ENCODE data around the gene ARFGEF3. TPM values are rescaled to one million over a fixed set of nuclear protein-coding genes. Genes with fewer than 3 reads are reported as not detected.

ARFGEF3 gene
- total RNA-seq, 1 donor from 2014 or later = 1.8 TPM

DNA sequence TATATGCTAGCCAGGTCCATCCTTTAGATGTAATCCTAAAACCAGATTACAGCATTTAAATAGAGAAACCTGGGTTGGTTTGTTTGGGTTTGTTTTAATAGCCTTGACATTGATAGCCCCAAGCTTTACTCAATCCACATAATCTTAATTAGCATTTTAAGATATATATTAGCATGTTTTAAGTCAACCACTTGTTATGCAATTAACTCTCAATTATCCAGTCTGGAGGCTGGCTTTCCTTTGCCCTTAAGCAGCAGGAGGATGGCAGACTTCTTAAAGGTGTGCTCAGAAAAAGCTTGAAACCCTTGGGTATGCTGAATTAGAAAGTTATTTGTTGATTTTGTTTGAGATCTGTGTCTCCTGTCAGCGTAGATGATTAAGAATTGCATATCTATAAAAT, 169.7 kb downstream of the ARFGEF3 start:
- no peak for DNase-seq (ENCODE audit: low spot score in 2 of 2)
- Histone ChIP-seq H3K27ac (no peak overlapping the region), H3K27me3 (no peaks in the 10 kb centered on the region), H3K4me3 (no peak overlapping the region), H3K4me1 (no peaks in the 10 kb centered on the region), H3K9me3 (no peaks in the 10 kb centered on the region), H3K36me3 (no peaks in the 10 kb centered on the region)
- TF ChIP-seq, protein P1, sequence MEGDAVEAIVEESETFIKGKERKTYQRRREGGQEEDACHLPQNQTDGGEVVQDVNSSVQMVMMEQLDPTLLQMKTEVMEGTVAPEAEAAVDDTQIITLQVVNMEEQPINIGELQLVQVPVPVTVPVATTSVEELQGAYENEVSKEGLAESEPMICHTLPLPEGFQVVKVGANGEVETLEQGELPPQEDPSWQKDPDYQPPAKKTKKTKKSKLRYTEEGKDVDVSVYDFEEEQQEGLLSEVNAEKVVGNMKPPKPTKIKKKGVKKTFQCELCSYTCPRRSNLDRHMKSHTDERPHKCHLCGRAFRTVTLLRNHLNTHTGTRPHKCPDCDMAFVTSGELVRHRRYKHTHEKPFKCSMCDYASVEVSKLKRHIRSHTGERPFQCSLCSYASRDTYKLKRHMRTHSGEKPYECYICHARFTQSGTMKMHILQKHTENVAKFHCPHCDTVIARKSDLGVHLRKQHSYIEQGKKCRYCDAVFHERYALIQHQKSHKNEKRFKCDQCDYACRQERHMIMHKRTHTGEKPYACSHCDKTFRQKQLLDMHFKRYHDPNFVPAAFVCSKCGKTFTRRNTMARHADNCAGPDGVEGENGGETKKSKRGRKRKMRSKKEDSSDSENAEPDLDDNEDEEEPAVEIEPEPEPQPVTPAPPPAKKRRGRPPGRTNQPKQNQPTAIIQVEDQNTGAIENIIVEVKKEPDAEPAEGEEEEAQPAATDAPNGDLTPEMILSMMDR (IDR thresholded peaks at IDR 0.05) = no peak
- intact Hi-C loops (cut with DNase I) = no loop called here

DNA sequence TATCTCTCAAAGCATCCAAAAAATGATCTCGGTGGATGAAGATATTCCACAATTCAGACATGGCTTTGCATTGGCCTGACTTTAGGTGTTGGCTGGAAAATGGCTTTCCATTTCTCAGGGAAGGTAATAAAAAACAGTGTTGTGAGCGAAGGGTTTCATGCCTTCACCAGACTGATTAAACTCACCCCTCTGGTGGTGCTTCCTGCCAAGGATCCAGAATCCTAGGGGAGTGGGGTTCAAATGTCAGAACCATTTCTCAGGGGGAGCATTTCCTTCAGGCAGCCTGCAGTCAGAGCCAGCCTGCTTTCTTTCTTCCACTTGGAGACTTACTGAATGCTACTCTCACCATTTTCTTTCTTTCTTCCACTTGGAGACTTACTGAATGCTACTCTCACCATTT, 170.2 kb downstream of the ARFGEF3 start:
- no peak for DNase-seq (ENCODE audit: low spot score in 2 of 2)
- Histone ChIP-seq H3K27ac (no peak overlapping the region), H3K9me3 (no peaks in the 10 kb centered on the region), H3K27me3 (no peaks in the 10 kb centered on the region), H3K4me3 (no peak overlapping the region), H3K36me3 (no peaks in the 10 kb centered on the region), H3K4me1 (no peaks in the 10 kb centered on the region)
- TF ChIP-seq, protein P1 (IDR thresholded peaks at IDR 0.05) = no peak
- intact Hi-C loops (cut with DNase I) = no loop called here

DNA sequence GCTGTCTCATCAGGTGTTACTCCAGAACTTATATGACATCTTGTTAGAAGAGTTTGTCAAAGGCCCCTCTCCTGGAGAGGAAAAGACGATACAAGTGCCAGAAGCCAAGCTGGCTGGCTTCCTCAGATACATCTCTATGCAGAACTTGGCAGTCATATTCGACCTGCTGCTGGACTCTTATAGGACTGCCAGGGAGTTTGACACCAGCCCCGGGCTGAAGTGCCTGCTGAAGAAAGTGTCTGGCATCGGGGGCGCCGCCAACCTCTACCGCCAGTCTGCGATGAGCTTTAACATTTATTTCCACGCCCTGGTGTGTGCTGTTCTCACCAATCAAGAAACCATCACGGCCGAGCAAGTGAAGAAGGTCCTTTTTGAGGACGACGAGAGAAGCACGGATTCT, 172.3 kb downstream of the ARFGEF3 start:
- Histone ChIP-seq H3K4me1 (no peaks in the 10 kb centered on the region), H3K27ac (no peak overlapping the region), H3K4me3 (no peak overlapping the region), H3K9me3 (no peaks in the 10 kb centered on the region), H3K27me3 (no peaks in the 10 kb centered on the region), H3K36me3 (no peaks in the 10 kb centered on the region)
- no peak for DNase-seq (ENCODE audit: low spot score in 2 of 2)
- TF ChIP-seq, protein P1 (IDR thresholded peaks at IDR 0.05) = no peak
- intact Hi-C loops (cut with DNase I) = no loop called here

DNA sequence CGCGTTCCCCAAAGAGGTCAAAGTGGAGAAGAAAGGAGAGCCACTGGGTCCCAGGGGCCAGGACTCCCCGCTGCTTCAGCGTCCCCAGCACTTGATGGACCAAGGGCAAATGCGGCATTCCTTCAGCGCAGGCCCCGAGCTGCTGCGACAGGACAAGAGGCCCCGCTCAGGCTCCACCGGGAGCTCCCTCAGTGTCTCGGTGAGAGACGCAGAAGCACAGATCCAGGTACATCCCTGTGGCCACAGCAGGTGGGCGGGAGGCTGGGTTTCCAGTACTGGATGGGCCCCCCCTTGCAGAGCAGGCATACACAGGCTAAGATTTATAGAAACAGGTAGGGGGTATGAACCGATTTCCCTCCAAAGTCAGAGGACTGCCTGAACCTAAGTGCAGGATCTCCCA, 173.2 kb downstream of the ARFGEF3 start:
- no peak for DNase-seq (ENCODE audit: low spot score in 2 of 2)
- Histone ChIP-seq H3K27ac (no peak overlapping the region), H3K9me3 (no peaks in the 10 kb centered on the region), H3K36me3 (no peaks in the 10 kb centered on the region), H3K4me3 (no peak overlapping the region), H3K4me1 (no peaks in the 10 kb centered on the region), H3K27me3 (no peaks in the 10 kb centered on the region)
- TF ChIP-seq, protein P1 (IDR thresholded peaks at IDR 0.05) = no peak
- intact Hi-C loops (cut with DNase I) = no loop called here

DNA sequence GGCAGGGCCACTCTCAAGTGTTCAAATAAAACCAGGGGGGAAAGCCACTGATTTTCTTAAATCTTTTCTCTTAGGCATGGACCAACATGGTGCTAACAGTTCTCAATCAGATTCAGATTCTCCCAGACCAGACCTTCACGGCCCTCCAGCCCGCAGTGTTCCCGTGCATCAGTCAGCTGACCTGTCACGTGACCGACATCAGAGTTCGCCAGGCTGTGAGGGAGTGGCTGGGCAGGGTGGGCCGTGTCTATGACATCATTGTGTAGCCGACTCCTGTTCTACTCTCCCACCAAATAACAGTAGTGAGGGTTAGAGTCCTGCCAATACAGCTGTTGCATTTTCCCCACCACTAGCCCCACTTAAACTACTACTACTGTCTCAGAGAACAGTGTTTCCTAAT, 174.5 kb downstream of the ARFGEF3 start:
- H3K27ac ChIP-seq = no peak overlapping the region
- no peaks in the 10 kb centered on the region for H3K4me1 ChIP-seq
- H3K4me3 ChIP-seq = no peak overlapping the region
- TF ChIP-seq, protein P1 (IDR thresholded peaks at IDR 0.05) = no peak
- intact Hi-C loops (cut with DNase I) = no loop called here
- no peaks in the 10 kb centered on the region for H3K9me3 ChIP-seq
- no peaks in the 10 kb centered on the region for H3K27me3 ChIP-seq
- DNase-seq (ENCODE audit: low spot score in 2 of 2) = no peak
- no peaks in the 10 kb centered on the region for H3K36me3 ChIP-seq

DNA sequence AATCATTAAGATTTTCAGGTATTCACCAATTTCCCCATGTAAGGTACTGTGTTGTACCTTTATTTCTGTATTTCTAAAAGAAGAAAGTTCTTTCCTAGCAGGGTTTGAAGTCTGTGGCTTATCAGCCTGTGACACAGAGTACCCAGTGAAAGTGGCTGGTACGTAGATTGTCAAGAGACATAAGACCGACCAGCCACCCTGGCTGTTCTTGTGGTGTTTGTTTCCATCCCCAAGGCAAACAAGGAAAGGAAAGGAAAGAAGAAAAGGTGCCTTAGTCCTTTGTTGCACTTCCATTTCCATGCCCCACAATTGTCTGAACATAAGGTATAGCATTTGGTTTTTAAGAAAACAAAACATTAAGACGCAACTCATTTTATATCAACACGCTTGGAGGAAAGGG, 175.3 kb downstream of the ARFGEF3 start:
- Histone ChIP-seq H3K27me3 (no peaks in the 10 kb centered on the region), H3K9me3 (no peaks in the 10 kb centered on the region), H3K27ac (no peak overlapping the region), H3K4me3 (no peak overlapping the region), H3K4me1 (no peaks in the 10 kb centered on the region), H3K36me3 (no peaks in the 10 kb centered on the region)
- intact Hi-C loops (cut with DNase I) = no loop called here
- DNase-seq (ENCODE audit: low spot score in 2 of 2) = no peak
- TF ChIP-seq, protein P1 (IDR thresholded peaks at IDR 0.05) = no peak

Data from ascending aorta (tissue), 2 donors.